ENCODE measurements around the gene MAP3K5. TPM values are rescaled to one million over a fixed set of nuclear protein-coding genes. Genes with fewer than 3 reads are reported as not detected.

Gene MAP3K5
- total RNA-seq, 1 experiment from 2014 or later, result 8.1 TPM

GRCh38 chr6:136723780-136724179, 68.5 kb downstream of the MAP3K5 start:
- no TSS peak for BruUV-seq (replicated peaks)
- H3K36me3 ChIP-seq (ENCODE audit: control insufficient read depth, insufficient read depth, low read length), result no peaks in the 10 kb centered on the region
- no peak overlapping the region for H3K27ac ChIP-seq (ENCODE audit: low read length)
- intact Hi-C loops (cut with micrococcal nuclease; ENCODE audit: unreplicated experiment), result loop anchor here (5.0 kb wide), 1 partner anchor 46 kb away; no protein-coding TSS in a partner anchor
- in situ Hi-C loops (cut with HindIII; ENCODE audit: low pct_unique_long_range_greater_than_20kb, low sequenced_read_pairs), result no loop called here
- TF ChIP-seq POLR2AphosphoS5 (IDR thresholded peaks at IDR 0.05; ENCODE audit: low read depth, low read length) (no peak), TCF7L2 (IDR thresholded peaks at IDR 0.05; ENCODE audit: low read depth, low read length) (no peak), CTCF (IDR thresholded peaks at IDR 0.05) (no peak)
- CTCF ChIA-PET, result no interaction called here
- no peaks in the 10 kb centered on the region for H3K4me1 ChIP-seq (ENCODE audit: control insufficient read depth, insufficient read depth, low read length)
- H3K4me3 ChIP-seq (ENCODE audit: low read depth in 2 of 2, low read length in 2 of 2), result no peak overlapping the region
- POLR2A ChIA-PET, result no interaction called here
- ATAC-seq, result no peak
- no peaks in the 10 kb centered on the region for H3K27me3 ChIP-seq (ENCODE audit: control insufficient read depth, insufficient read depth, low read length)
- no peak for DNase-seq (ENCODE audit: low read depth, low spot score)
- no peaks in the 10 kb centered on the region for H3K9me3 ChIP-seq (ENCODE audit: control insufficient read depth, insufficient read depth, low read depth, low read length)

GRCh38 chr6:136721467-136721866, 70.8 kb downstream of the MAP3K5 start:
- ChIA-PET POLR2A (no interaction called here), CTCF (no interaction called here)
- intact Hi-C loops (cut with micrococcal nuclease; ENCODE audit: unreplicated experiment), result loop anchor here (5.0 kb wide), 1 partner anchor 44 kb away; no protein-coding TSS in a partner anchor

More at GRCh38 chr6:136721467-136721866, 70.8 kb downstream of the MAP3K5 start:
- ATAC-seq (no peak), DNase-seq (ENCODE audit: low read depth, low spot score) (no peak)
- no peaks in the 10 kb centered on the region for H3K36me3 ChIP-seq (ENCODE audit: control insufficient read depth, insufficient read depth, low read length)
- in situ Hi-C loops (cut with HindIII; ENCODE audit: low pct_unique_long_range_greater_than_20kb, low sequenced_read_pairs), result no loop called here
- H3K4me3 ChIP-seq (ENCODE audit: low read depth in 2 of 2, low read length in 2 of 2), result no peak overlapping the region
- BruUV-seq (replicated peaks), result no TSS peak
- H3K9me3 ChIP-seq (ENCODE audit: control insufficient read depth, insufficient read depth, low read depth, low read length), result no peaks in the 10 kb centered on the region
- no peak overlapping the region for H3K27ac ChIP-seq (ENCODE audit: low read length)
- H3K4me1 ChIP-seq (ENCODE audit: control insufficient read depth, insufficient read depth, low read length), result no peaks in the 10 kb centered on the region; the same call in 1 of the 2 replicates
- H3K27me3 ChIP-seq (ENCODE audit: control insufficient read depth, insufficient read depth, low read length), result no peaks in the 10 kb centered on the region
- TF ChIP-seq TCF7L2 (IDR thresholded peaks at IDR 0.05; ENCODE audit: low read depth, low read length) (no peak), SIN3A (IDR thresholded peaks at IDR 0.05; ENCODE audit: borderline replicate concordance, insufficient read depth, low read depth, low read length) (no peak), CTCF (IDR thresholded peaks at IDR 0.05) (no peak), POLR2AphosphoS5 (IDR thresholded peaks at IDR 0.05; ENCODE audit: low read depth, low read length) (no peak), REST (IDR thresholded peaks at IDR 0.05; ENCODE audit: insufficient read depth in 1 of 2, low read depth in 2 of 2, low read length in 1 of 2) (no peak)

All from Panc1 (cell line).